LNCAP (cell line): ENCODE results near the gene NCKAP5.

ENCODE experiments used
- TF ChIP-seq, protein P1 (sequence below): fragments of 450-650 bp; IDR thresholded peaks from 2 replicates; pipeline ENCODE4 v1.5.1; 2017; ENCODE audit warnings: mild to moderate bottlenecking

The NCKAP5 gene

DNA sequence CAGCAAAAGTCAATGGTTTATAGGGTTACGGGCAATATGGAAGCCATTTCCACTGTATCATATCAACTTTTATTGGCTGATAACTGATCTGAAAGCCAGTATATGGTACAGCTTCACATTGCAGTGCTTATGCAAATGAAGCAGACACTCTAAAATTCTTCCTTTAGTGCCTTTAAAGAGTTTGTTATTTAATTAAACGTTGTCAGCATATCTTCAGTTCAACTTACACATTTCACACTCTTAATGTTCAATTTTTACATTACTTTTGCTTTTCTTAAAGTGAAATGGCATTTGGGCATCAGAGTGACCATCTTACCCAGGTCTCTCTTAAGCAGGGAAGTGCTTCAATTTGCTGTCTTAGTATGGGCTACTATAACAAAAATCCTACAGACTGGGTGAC is 420.1 kb downstream of the NCKAP5 start:
- TF ChIP-seq, protein P1, sequence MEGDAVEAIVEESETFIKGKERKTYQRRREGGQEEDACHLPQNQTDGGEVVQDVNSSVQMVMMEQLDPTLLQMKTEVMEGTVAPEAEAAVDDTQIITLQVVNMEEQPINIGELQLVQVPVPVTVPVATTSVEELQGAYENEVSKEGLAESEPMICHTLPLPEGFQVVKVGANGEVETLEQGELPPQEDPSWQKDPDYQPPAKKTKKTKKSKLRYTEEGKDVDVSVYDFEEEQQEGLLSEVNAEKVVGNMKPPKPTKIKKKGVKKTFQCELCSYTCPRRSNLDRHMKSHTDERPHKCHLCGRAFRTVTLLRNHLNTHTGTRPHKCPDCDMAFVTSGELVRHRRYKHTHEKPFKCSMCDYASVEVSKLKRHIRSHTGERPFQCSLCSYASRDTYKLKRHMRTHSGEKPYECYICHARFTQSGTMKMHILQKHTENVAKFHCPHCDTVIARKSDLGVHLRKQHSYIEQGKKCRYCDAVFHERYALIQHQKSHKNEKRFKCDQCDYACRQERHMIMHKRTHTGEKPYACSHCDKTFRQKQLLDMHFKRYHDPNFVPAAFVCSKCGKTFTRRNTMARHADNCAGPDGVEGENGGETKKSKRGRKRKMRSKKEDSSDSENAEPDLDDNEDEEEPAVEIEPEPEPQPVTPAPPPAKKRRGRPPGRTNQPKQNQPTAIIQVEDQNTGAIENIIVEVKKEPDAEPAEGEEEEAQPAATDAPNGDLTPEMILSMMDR: no peak

DNA sequence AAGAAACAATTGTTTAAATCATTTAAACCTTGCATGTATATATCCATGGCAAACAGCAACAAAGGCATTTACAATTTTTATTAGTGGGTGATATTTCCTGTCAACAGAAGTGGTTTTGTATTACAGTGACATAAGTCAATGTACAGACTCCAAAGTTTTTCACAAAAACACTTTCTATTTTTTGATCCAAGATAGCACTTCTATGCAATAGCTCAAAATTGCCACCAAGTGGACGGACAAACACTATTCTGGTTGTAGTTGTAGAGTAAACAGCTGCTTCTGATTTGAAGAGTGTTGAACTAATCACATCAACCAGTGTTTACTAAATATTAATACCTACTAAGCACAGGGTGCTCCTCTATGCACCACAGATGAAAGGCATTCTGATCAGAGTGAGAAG is 421.4 kb downstream of the NCKAP5 start:
- TF ChIP-seq, protein P1: no peak

DNA sequence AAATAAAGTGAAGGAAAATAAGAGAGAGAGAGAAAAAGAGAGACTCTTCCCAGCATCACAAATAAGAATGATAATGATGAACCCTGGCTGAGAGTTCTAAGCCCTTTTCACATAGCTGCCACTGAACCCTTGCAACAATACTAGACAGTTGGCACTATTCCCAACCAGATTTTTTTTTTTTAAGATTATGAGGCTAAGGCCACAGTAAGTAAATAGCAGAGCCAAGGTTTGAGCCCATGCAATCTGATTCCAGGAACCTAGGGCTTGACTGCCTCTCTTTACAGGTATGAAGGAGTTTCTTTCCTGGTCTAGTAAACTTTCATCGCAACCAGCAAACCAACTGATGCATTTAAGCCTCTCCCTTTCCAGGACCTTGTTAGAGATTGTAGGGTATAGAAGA is 424.6 kb downstream of the NCKAP5 start:
- TF ChIP-seq, protein P1: no peak

DNA sequence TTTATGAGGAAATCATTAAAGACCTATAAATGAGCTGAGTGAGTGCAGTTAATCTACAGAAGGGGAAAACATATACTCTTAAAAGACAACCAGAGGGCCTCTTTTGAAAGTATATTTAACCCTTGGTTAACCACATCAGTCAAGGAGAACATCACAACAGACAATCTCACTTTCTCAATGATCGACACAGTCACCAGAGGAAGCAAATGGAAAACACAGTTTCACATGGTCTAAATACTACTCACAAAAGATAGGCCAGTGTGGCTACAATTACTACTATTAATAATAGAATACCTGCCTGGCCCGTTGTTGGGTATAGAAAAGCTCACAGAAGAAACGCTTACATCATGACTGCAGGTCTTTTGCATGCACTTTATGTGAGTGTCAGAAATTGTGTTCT is 426.2 kb downstream of the NCKAP5 start:
- TF ChIP-seq, protein P1: no peak

DNA sequence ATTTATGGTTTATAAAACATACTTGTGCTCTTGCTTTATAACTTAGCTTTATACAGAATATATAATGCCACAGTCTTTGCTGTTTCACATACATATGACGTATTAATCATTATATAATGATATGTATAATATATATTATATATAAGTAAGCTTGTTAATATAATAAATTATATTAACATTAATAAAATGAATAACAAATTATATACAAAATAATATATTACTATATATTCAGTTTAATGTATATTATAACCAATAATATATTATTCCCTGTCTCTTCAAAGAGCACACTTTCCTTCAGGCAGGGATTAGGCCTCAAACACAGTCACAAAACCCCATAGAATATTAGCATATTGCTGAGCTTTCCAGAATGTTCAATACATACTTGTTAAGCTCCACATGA is 427.6 kb downstream of the NCKAP5 start:
- TF ChIP-seq, protein P1: no peak

DNA sequence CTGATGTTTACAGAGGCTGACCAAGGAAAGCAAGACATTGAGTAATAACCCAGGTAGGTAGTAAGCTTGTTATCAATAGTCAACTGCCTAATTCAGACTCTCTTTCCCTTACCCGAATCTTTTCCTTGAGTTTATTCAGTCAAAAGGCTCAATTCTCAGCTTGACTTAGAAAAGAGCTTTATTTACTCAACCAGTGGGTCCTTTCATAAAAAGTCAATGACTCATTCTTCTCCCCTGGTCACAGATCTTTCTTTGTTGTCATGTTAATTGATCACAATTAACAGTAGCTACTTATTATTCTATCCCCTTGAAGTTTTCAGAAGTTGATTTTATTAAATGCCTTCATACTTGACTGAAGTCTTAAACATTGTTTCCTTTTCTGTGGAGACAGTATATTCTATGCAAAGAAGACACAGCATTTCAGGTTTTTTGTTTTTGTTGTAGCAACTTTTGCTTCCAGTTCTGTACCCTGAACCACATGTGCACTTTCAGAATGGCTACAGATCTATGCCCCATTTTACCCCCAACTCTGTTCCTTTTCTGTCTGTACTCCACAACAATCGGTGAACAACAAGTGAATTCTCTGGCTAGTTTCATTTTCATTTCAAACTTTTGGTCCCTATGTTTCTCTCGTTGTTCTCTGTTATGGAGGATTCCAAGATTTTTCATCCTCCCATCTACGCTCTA is 428.3 kb downstream of the NCKAP5 start:
- TF ChIP-seq, protein P1: no peak

DNA sequence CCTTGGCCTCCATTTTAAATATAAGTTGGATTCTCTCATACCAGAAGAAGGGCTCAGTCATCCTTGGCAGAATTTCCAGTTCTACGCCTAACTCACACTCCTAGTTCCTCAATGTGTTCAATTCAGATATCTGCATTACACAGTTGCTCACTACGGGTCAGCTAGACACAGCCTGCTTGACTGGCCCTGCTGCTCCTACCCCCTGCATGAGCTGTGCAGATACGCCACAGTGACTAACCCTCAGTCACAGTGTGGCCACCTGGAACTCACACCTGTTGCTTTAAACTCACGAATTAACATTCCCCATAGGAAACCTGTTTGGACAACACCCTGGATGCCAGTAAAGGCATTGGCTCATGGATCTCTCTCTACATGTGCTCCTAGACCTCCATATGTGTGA is 429.6 kb downstream of the NCKAP5 start:
- TF ChIP-seq, protein P1: no peak
